Stimulated activated CD4-positive, alpha-beta T cell treated with anti-CD3 and anti-CD28 coated beads, TNF-alpha, amount 100 ng/mL, for 24 hours (primary cell): Measurements from ENCODE around the gene NHSL1.
A peak's percentile ranks its signal among the peaks of the same experiment; 100 is the strongest.
"Not testable (repeated sequence)": the region's sequence is repeated elsewhere in the genome, so short reads cannot be mapped to it uniquely, and the experiment has no call there.

Experiments used
- DNase-seq, 3 experiments: peaks; one replicate each; pipeline ENCODE4 v3.0.0-alpha.2; 2020; ENCODE audit warnings: low read depth in 3 of 3

The NHSL1 gene

GRCh38 chr6:138425256-138425655, 74.0 kb downstream of the NHSL1 start:
- DNase-seq: not testable (repeated sequence)

DNA sequence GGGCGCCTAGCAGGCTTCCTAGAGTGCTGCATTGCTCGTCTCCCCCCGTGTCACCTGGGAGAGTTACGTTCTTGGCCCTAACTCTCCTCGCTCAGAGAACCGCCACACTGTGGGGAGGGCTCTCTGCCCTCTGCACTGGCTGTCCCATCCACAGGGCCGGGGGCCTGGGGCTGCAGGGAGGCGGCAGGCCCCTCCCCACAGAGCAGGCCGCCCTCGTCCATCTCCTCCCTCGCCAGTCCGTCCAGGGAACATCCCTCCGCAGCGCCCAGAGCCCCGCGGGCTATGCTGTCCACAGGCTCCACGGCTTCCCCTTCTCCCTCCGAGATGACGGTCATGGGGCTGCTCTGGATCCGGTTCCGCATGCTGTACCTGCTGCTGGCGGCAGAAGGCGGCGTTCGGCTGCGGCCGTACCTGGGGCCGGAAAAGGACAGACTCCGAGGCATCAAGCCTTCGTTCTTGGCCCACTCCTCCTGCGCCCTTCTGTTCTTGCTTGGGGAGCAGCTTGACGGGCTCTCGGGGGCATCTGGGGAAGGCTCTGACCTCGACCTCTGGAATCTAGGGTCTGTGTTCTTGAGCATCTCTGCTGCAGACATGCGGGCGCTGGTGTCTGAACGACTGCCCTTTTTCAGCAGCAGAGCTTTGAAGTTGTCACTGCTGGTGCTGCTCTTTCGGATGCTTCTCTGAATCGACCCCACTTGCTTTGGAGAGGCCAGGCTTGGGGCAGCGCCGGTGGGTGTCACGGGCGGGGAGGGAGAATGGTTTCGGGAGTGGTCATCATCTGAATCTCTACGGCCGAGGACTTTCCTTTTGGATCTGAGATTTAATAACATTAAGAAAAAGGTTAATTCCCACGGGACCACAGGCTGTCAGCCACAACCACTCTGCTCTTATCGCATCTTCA, 75.0 kb downstream of the NHSL1 start:
- DNase-seq: no peak

DNA sequence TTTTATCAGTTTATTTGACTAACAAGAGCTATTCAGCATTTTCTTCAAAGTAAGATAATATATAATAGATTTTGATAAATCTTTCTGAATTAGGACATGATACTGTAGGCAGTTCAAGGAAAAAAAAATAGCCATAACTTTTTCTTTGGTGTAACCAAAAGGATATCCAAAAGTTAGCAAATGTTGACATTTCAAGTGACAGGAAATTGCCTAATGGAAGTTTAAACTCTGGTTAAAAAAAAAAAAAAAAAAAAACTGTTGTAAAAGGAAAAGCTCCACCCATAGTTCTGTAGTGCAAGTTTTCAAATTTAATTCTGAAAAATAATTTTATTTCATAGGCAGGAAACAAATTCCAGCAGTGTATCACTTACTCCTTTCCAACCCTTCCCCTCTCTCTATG, 76.4 kb downstream of the NHSL1 start:
- no peak for DNase-seq

DNA sequence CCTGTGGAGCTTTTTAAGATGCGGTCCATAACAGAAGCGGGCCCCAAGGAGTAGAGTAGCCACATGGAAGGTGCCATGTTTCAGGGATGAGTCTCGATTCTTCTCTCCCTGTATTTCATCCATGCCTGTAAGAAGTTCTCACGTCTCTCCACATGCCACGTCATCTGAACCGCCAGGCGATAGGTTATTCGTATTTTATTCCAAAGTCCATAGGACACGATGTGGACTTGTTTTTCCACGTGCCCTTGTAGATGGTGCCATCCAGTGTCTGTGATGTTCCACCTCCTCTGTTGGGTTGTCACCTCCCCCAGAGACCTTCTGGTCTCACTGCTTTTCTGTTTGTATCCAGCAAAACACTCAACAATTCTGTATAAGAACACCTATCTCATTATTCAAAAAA, 77.7 kb downstream of the NHSL1 start:
- DNase-seq: no peak

DNA sequence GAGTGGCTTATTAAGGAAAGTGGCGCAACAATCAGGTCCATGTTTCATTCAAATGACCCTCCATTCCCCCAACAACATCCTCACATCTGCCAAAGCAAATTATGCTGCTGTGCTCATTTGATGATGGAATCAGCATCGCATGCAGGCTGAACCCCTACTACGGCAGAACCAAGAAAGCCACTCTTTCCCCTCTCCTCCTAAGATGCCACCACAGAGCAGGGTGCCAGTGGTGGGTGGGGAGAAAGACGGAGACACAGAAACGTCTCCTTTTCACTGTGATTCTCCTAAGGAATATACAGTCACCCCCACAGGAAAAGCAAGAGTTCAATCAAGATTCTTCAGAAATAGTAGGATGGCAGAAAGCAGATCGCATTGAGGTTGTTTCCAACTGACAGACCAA, 78.2 kb downstream of the NHSL1 start:
- DNase-seq: no peak

DNA sequence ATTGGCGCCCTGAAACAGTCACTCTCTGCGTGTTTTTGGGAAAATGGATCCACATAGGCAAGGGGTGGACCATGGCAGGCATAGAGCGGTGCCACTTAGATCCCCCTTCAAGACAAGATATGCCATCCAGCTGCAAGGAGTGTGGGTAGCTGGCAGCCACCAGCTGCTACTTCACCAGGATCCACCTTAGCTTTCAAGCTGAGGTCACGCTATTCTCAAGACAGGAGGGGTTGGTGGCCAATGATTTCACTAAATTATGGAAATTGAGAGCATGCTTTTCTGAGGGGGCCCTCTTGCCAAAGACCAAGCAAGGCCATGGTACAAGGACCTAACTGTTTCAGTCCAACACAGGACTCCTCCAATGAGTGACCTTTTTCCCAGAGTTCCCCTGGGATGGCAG, 78.9 kb downstream of the NHSL1 start:
- no peak for DNase-seq

DNA sequence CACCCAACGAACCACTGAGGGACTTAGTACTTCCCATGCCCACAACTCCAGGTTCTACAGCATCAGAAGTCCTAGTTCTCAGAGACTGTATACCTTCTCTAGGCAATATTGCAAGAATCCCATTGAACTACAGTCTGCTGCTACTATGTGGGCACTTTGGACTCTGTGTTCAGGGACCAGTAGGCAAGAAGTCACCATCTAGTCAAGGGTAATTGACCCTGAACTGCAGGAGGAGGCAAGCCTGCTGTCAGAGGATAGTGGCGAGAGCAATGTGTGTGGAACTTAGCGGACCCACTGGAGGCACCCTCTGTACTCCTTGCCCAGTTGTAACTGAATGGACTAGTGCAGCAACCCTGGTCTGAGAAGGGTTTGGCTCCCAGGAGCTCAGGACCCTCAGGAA, 79.5 kb downstream of the NHSL1 start:
- DNase-seq: no peak

DNA sequence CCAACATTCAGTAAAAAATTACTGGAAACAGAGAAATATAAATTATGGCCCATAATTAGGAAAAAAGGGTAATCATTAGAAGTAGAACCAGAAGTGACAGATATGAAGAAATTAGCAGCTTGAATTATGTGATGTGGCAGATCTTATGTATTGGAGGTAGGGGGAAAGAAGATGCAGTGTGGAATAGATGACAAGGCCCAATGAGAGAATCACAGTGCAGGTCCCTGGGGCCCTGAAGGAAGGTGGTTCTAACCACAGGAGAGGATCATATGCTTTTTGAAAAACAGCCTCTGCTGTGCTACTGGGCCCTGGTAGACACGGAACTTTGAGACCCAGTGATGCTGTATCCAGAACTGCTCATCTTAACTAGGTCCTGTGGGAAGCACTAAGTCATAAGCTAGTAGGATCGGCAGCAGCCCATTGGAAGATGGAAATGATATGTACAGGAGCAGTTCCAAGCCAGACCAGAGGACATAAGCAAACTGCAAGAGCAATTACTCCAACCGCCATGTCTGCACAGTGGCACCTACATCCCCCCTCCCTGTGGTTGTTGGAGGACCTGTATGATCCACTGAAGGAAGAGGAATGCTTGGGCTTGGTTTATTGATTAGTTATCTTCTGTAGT, 81.1 kb downstream of the NHSL1 start:
- no peak for DNase-seq

GRCh38 chr6:138417493-138418117, 81.7 kb downstream of the NHSL1 start:
- DNase-seq: no peak

DNA sequence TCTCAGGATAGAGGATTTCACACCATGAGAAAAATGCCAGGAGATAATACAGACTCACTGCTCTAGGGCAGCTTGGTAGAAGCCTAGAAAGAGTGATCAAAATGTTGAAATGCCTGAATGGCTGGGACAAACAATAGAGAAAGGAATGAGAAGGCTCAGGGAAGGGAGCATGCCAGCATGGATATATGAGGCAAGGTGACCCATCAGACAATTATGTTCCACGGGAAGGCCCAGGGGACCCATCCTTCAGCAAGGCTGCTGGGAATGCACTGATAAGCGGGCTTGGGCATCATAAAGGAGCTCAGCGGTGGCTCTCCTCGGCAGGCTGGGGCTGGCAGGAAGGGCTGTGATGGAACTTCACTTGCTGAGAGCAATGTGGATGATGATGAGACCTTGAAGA, 83.1 kb downstream of the NHSL1 start:
- no peak for DNase-seq

GRCh38 chr6:138415125-138415524, 84.2 kb downstream of the NHSL1 start:
- no peak for DNase-seq

DNA sequence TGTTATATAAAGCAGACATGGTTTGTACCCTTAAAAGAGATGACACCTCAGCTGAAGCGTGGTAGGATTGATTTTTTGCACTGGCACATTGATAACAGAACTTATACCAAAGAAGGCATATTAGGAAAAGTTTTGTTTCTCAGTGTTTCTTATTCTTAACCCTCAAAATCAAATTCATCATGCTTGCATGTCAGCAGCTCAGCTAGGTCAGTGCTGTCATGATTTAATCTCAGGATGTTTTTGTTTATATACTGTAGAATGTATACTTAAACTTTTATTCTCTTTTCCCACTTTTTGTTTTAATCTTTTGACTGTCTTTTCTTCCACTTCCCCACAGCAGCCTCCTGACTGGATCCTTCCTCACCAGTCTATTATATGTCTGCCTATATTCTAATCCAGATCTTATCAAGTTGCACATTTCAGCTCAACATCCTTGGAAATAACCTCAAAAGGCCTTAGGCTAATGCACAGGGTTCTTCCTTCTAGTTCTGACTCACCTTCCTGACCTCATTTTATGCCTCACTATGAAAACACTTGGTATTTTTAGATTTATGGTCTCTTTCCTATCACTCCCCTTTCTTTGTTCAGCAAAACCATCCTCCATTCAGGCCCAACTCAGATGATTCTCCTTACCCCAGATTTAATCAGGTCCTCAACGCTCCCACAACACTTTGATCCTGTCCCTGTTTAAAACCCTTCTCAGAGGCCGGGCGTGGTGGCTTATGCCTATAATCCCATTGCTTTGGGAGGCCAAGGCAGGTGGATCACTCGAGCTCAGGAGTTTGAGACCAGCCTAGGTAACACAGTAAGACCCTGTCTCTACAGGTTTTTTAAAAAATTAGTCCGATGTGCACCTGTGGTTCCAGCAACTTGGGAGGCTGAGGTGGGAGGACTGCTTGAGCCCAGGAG, 88.1 kb downstream of the NHSL1 start:
- no peak for DNase-seq

DNA sequence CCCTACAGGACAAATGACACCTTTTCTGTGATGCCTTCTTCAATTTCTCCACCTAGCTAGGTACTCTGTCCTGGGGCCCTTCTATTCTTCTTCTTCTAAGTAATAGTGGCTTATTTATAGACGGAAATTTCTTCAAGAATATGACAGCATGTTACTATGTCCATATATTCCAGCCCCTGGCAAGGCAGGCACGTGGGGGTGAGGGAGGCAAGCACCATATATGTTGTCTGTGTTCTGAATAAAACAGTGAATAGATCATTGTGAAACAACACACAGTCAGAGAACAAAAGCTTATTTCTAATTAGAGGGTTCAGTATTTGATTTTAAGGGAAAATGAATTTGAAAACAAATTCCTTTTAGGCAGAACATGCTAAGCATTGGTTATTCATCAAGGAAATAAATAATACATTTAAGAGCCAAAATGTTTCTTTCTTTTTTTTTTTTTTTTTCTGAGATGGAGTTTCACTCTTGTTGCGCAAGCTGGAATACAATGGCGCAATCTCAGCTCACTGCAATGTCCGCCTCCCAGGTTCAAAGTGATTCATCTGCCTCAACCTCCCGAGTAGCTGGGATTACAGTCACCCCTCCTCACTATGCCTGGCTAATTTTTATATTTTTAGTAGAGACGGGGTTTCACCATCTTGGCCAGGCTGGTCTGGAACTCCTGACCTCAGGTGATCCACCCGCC, 89.1 kb downstream of the NHSL1 start:
- DNase-seq: no peak

DNA sequence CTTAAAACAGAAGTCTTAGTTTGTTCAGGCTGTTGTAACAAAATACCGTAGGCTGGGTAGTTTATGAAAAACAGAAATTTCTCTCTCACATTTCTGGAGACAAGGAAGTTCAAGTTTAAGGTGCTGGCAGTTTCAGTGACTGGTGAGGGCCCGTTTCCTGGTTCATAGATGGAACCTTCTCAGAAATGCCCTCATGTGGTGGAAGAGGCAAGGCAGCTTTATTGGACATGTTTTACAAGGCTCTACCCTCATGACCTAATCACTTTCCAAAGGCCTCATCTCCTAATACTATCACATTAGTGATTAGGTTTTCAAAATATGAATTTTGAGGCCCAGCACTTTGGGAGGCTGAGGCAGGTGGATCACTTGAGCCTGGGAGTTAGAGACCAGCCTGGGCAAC, 92.9 kb downstream of the NHSL1 start:
- DNase-seq: no peak

GRCh38 chr6:138405816-138406413, 93.4 kb downstream of the NHSL1 start:
- DNase-seq: no peak

DNA sequence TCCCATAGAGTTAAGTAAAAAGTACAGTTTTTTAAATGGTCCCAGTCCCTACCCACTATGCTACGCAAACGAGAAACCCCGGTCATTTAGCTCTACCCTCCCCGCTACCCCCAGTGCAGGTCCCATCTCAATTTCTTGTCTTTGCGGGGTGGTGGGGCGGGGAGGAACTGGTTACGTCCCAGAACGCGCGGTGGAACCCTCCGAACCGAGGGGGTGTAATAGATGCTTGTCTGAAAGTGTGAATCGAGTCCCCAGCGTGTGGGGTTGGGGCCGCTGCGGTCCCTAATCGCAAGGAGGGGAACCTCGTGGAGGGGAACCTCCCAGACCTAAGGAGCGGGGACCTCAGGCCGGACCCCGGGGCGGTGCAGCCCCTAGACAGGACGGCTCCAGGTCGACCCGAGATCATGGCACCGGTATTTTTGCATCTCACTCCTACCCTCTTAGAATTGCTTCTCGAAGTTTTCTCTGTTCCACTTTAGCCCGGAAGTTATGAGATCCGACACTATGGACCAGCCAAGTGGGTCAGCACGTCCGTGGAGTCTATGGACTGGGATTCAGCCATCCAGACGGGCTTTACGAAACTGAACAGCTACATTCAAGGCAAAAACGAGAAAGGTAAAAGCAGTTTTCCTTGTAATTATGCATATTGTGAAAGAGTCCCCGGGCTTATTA, 94.5 kb downstream of the NHSL1 start:
- peak in 1 of 3 experiments; percentile 11 for DNase-seq

GRCh38 chr6:138403801-138404665, 95.3 kb downstream of the NHSL1 start, which contains the start of gene HEBP2:
TSS of gene HEBP2 (plus strand) at chr6:138404223. CDS start at chr6:138404496, 273 bp downstream.
- DNase-seq: peak; percentile 82 to 95 (median 83)

DNA sequence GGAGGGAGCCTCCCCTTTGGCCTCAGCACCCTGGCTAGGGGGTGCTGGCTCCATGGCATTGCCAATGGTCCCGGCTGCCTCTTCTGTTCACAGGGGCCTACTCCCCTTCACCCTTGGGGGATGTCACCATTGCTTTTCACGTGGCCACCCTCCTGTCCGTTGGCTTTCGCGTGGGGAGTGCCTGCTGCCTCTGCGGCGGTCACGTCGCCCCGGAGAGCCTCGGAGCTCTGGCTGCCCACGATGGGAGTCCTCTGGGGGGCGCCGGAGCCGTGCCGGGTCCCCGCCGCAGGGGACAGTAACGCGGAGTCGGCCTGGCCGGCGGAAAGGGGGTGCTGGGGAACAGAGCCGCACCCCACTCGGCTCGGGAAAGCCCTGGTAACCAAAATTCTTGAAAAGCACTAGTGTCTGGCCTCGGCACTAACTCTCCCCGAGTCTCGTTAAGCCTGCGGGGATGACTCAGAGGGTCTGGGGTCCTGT, 95.9 kb downstream of the NHSL1 start:
- DNase-seq: peak in 1 of 3 experiments; percentile 30

DNA sequence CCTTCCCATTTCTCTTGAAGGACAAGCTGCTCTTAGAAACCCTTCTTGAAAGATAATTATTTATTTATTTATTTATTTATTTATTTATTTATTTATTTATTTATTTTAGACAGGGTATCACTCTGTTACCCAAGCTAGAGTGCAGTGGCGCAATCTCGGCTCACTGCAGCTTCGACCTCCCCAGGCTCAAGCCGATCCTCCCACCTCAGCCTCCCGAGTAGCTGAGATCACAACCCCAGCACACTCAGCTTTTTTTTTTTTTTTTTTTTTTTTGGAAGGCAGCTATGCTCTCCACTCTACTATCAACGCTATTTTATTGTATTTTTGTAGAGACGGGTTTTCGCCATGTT, 96.5 kb downstream of the NHSL1 start:
- DNase-seq: no peak
